Islet precursor cell (in vitro differentiated cells): ENCODE measurements around the gene GUCY1A2.

Source experiments
- DNase-seq: peaks from one replicate; pipeline ENCODE4 v3.0.0-alpha.2; 2018

The GUCY1A2 gene

DNA sequence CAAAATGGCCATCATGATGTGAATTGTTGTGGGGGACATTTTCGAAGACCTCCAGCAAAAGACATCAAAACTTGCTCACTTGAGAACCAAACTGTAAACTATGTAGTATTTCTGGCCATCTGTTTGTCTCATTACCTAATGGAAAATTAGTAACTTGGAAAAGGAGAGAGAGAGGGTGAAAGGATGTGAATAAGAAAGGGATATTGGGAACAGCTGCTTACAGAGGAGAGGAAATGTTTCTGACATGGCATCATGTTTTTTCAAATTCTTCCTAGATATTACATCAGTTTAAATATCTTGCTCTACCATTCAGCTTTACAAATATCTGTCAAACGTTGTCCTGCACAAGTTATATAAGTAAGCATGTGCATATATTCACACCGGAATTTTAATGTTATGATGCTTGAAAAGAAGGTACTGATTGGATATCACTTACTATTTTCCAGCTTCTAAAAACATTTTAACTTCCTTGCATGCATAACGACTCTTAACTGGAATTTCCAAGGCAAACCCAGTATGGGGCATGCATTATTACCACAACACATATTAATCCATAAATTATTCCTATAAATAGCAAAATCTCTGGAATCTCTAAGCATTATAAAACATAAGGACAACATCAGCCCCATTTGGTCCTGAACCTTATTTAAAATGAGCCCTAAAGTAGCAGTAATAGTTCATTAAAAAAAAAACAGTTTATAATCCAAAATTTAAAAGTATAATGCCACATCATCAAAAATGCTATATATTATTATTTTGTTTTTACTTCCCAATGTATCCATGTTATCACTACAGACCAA is 20.0 kb downstream of the GUCY1A2 start:
- DNase-seq = no peak

DNA sequence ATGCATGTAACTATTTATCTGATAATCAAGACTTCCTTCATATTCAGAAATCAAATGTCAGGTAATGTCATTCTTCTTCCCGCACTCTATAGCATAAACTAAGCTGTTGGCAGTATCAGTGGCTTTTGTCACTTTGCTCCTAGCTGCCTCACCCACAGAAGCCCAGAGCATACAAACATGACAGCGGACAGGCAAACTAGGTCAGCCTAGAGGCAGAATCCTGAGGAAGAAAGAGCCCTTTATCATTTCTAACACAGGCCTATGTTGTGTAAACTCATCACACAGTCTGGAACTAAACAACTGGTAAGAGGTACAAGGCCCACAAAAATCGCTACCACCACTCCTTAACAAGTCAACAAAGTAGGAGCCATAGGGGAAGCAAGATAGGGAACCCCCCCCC is 21.0 kb downstream of the GUCY1A2 start:
- DNase-seq = no peak

DNA sequence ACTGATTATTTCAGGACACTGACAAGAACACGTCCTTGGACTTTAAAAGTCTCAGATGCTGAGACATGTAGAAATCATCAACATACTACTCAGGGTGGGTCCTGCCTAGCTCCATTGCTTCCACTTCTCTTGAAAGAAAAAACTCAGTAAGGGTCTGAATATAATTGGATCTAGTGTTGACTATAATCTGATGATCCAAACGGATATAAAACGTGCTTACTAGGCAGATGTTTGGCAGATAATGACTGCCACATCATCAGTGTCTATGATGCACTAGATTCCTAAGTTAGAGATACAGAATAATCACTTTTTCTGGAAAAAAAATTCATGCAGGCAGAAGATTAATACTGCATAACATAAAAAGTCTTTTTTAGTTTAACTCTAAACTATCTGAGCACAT is 21.6 kb downstream of the GUCY1A2 start:
- DNase-seq = no peak

GRCh38 chr11:106990331-106990730 is 27.9 kb downstream of the GUCY1A2 start:
- DNase-seq = no peak

DNA sequence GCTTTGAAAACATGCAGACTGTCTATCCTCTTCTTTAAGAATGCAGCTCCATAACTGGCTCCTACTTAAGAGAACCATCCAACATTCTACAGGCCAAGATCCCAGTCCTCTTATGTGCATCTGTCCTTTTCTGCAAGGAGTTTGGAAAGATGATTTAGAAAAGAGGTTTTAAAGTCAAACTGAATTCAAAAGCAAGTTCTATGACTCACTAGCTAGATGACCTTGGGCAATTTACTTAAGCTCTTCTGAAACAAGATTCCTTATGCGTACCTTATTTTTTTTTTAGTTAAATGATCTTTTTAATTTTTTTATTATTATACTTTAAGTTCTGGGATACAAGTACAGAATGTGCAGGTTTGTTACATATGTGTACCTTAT is 29.2 kb downstream of the GUCY1A2 start:
- no peak for DNase-seq

DNA sequence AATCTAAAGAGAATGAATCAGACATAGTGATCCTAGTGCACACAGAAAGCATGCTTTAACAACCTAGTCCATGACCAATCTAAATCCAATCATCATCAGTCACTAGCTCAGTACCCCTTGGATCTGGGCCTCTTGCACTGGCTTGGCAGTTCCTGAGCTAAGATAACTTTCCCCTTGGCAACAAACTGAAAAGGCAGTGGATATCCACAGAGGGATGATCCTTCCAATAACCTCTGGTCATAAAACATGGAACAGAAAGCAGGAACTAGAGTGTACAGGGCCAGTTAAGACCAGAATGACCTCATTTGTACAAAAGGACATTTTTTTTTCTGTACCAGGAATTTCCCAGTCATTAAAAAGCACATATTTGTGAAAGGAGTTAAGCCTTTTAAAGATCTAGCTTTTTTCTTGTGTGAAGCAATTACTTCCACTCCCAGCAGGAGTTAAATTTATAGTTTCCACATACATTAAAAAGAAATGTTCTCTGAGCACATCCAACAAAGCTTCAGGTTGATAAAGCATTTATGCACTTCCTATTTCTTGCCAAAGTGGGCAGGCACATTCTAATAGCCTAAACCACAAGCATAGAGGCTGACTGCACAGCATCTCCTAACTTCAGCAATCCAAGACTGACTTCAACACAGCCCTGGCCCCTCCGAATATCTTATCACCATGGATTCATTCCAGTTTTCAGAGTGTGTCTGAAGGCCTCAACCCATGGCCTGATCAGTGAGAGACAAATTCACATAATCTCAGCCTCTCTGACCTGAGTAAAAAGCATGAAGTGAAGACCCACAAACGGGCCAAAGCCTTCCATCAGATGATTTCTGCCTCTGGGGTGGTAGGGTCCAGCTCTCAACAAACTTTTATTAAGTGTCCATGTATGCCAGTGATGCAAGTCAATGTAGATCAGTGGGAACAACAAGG is 29.9 kb downstream of the GUCY1A2 start:
- DNase-seq = no peak

DNA sequence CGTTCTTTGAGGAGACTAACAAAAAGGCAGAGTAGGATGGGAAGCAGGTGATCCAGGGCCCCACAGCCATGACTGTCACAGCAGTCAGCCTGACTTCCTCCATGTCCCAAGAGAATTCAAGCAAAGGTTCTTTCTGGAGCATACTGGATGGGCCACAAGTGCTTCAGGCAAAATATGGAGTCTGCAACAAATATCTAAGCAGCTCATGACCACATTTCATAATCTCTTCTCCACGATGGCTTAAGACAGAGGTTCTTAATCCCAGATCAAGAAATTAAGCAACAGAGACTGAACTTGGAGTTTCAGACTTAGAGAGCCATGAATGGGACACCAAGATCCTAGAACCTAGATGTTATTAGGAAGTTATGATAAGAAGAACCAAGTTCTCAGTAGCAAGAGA is 31.6 kb downstream of the GUCY1A2 start:
- DNase-seq = no peak

GRCh38 chr11:106986261-106986660 is 32.0 kb downstream of the GUCY1A2 start:
- no peak for DNase-seq

DNA sequence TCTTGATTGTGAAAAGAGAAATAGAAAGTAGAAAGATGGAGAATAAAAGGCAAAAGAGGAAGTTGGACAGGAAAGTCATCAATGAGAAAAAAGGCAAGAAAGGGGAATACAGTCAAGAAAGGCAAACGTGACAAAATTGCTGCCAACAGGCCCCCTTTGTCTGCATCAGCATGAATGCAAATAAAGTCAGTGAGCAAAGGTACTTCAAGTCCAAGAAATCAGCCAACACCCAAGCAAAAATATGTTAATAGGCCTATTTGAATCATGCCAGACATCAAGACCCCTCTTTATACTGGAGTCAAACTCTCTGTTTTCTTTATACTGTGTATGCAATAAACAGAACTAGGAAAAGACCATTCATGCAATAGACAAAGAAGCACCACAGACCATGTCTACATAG is 34.3 kb downstream of the GUCY1A2 start:
- DNase-seq = no peak

DNA sequence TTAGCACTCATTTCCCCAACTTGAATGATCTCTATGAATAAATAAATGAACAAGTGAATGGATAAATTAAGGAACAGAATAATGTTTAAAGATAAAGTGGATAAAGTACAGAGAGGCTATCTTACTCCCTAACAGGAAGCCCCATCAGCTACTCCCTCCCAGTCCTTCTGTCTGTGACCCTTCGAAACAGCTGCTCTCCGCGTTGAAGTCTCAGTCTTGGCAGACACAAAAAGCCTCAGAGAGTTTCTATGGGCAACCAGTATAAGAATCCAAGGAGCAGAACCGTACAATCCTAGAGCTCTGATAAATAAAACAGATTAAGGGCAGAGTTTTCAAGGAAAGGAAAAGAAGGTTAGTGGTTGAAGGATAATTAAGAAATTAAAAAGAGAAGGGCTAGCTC is 35.0 kb downstream of the GUCY1A2 start:
- DNase-seq = no peak

DNA sequence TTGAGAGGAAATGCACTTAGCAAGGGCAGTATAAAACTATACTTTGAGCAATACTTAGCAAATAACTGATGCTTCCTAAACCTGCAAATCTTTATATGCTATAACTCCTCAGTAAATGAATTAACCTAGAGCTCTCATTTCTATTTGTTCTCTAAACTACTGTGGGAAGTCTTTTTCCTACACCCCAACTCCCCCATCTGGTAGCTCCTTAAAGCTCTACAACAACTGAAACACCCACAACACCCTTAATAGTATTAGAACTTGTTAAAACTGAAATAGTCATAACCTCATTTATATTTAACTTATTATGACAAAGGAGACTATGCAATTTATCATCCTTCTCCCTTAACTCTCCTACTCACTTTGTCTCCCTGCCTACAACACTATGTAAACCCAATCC is 43.4 kb downstream of the GUCY1A2 start:
- DNase-seq = no peak

DNA sequence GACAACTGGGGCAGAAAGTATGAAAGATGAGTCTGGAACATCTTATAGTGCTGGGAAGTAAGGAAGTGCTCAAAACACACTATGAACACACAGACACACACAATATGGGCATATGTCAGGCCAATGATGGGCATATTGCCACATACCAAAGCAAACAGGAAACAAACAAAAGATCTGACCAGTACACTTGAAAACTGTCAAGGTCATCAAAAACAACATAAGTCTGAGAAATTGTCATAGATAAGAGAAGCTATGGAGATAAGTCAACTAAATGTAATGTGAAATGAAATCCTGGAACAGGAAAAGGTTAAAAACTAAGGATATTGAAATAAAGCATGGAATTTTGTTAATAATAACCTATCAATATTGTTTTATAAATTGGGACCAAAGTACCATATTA is 46.4 kb downstream of the GUCY1A2 start:
- DNase-seq = no peak

DNA sequence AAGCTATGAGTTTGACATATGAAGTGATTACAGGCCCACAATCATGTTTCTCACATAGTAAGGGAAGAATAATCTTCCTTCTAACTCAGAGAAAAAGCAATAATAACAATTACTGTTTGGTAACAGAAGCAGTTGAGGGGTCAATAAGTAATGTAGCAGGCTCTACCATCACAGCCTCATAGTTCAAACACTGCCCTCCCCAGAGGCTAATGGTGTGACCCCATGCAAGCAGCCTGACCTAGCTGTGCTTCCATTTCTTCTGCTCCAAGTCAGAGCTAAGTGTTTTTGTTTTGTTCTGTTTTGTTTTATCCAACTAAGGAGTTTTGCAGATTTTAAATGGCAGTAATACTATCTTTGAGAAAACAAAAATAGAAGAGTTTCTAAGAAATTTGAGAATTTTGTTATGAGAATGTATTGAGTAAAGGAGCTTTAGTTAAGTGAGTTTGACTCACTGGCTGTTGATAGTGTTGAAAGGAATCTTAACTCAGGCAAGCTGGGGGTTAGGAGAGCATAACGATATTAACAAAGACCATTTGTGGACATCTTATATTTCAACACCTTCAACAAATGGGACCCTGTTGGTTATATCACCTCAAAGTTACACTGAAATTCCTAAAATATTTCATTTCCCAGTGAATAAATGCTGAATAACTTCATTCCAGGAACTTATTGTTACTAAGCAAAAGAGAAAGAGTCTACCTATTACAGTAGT is 48.5 kb downstream of the GUCY1A2 start:
- no peak for DNase-seq

DNA sequence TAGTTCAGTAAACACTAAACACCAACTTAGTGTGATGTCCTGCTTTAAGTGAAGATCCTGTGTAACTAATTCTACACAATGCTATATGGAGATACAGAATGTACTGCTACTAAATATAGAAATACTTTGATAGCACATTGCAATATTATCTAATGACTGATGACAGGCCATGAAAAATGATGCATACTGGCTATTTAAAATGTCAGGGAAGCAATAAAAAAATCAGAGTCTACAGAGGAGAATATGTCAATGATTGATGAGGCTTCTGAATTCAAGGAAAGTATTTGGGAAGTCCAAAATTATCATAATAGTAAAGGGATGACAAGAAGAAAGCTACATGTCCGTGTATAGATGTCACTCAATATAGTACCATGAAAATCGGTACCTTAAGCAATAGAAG is 55.3 kb downstream of the GUCY1A2 start:
- no peak for DNase-seq

DNA sequence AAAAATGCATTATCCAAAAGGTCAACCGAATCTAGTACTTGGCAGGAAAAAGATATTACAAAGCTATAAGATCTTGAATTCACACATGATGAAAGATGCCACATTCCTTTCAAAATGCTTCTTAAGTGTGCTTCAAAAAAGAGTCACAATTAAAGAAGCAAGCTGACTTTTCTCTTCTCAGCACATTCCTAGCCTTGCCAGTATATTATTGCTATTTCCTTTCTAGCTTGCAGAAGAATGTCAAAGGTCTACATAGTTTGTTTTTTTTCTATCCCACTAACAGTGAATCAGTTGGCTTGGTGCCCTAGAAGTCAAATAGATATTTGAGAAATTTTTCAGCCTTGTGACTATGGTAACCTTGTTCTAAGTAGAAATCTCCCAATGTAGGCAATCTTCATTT is 56.8 kb downstream of the GUCY1A2 start:
- no peak for DNase-seq

DNA sequence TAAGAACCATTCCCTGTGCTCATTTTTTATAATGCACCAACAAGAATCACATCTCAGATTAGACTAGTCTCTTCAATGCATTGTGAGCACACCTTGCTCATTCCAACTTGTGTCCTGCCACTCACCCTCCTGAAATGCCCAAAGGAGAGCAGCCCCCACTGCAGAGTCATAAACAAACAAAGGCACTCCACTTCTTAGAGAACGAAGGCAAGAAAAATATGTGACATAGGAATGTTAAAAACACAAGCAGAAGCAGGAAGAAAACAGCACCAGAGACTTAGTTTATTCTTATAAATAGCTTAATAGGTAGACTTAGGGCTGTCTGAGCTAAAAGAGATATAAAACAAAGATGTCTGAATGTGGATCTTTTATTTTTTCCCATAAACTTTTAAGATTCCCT is 57.2 kb downstream of the GUCY1A2 start:
- peak; percentile 64 for DNase-seq

GRCh38 chr11:106959800-106960199 is 58.5 kb downstream of the GUCY1A2 start:
- no peak for DNase-seq

DNA sequence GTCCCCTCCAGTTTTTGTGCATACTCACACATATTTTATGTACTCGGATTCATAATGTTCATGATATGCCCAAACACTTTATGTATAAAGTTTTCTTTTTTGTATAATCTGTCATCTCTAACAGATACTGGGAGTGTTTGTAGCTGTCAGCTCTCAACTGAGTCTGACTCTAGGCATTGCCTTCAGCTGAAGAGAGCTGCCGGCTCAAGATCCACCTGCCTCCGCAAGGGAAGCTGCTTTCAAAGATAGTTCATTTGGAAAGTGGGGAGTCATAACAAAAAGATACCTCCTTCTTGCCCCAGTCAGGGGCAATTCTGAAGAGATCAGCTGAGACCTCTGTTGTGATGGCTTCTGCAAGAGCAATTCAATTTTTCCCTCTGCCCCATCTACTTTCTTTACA is 58.9 kb downstream of the GUCY1A2 start:
- no peak for DNase-seq

DNA sequence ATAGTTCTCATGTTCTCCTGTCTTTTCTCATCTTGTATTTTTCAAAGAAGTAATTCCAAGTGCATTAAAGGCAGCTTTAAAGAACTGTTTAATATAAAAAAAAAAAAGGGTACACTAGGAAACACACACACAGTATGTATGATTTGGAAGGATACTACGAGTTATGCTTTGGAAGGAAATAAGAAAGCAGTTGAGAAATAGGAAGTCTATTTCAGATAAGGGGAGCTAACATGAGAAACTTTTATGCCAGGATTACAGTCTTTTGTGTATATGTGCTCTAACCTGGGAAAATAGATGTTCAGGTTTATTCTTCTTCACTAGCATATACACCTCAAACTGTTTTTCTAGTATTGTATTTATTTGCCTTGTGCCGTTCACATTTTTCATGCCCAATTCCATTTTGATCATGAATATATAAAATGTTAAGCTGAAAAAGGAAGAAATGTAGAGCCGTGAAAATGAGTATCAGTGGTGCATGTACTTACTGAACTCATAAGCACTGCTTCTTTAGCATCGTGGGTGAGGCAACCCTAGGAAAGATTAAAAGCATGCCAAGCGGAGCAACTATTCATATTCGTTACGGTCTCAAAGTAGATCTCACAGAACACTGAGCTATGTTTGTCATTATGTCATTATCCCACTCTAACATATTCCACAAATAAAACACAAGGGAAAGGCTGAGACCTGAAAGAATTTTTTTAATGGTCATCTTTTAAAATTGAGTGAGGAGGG is 59.6 kb downstream of the GUCY1A2 start:
- no peak for DNase-seq

DNA sequence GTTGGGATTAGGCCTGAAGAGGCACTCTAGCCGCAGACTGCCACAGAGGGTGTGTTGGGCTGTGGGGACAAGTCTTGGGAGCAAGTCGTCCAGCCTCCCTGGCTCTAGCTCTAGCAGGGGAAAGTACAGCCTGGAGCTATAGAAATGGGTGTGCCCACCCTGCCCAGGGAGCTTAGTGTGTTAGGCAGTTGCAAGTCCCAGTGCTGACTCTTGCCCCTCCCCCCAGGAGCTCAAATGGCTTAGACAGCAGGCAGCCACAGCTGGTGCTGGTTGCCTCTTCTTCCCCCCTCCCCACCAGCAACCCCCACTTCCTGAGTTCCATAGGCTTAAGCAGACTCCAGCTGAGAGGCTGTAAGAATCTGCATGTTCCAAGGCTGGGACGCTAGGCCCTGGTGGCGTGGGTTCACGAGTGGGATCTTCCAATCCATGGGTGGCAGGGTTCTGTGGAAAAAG is 61.2 kb downstream of the GUCY1A2 start:
- DNase-seq = peak; percentile 59

DNA sequence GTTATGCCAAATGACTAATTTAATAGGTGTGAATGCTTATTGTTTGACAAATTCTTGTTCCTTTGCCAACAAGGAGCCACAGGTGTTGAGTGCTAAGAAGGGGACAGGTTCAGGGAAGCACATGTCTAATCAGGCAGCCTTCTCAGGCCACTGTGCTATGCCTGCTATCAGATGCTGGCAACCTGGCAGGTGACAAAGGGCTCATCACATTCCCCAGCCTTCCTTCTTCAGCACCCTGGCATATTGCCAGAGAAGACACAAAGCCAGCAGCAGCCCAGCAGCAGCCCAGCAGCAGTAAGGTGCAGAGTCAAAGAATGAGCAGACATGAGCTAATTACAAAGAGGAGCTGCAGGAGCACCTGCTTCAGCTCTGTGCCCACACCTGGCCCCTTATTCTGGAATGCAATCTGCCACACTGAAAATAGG is 68.2 kb downstream of the GUCY1A2 start:
- DNase-seq = no peak

GRCh38 chr11:106943089-106943488 is 75.2 kb downstream of the GUCY1A2 start:
- DNase-seq = no peak

- no peak for DNase-seq
These were observed 79.1 kb downstream of the GUCY1A2 start for GRCh38 chr11:106939157-106939556.
